GM19372 (cell line): Measurements from ENCODE around the gene UBE2E2.
"Not testable (repeated sequence)": the region's sequence is repeated elsewhere in the genome, so short reads cannot be mapped to it uniquely, and the experiment has no call there.

Experiments
- ATAC-seq: cut with Tn5 transposase; IDR thresholded peaks from one replicate; pipeline ENCODE4 v1.9.1; 2021; ENCODE audit warnings: mild to moderate bottlenecking, low read depth, moderate library complexity; ENCODE audit not compliant: unreplicated experiment

The UBE2E2 gene

DNA sequence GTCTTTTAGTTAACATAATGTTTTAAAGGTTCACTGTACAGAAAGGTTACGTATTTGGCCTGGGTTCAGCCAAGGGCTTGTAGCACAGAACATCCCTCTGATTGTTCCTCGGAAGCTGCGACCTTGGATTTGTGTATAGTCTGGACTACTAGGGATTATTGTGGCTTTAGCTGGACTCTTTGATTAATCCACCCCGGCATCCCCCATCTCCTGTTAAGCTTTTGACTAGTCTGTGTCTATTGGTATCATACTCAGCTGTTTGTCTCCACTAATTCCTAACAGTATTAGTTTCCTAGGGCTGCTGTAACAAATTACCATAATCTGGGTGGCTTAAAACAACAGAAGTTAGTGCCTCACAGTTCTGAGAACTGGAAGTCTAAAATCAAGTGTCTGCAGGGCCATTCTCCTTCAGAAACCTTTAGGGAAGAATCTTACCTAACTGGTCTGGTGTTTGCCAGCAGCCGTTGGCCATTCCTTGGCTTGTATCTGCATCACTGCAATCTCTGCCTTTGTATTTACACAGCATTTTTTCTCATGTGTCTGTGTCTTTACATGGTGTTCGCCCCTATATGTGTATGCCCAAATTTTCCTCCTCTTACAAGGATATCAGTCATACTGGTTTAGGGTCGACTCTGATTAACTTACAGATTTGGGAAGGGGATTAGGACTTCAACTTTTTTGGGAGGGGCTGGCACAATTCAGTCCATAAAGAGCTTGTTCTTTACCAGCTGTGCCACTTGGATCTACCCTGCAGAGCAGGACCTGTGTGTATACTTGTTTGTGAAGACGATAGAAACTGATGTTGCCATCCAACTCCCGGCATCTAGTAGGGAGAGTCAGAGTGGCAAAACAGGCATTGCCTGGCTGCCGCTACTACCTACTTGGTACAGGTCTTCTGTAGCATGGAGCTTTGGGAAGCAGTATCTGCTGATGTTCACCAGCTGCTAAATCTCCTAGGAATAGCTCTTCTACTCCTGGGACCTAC lies 117.8 kb downstream of the UBE2E2 start:
- ATAC-seq, result no peak

DNA sequence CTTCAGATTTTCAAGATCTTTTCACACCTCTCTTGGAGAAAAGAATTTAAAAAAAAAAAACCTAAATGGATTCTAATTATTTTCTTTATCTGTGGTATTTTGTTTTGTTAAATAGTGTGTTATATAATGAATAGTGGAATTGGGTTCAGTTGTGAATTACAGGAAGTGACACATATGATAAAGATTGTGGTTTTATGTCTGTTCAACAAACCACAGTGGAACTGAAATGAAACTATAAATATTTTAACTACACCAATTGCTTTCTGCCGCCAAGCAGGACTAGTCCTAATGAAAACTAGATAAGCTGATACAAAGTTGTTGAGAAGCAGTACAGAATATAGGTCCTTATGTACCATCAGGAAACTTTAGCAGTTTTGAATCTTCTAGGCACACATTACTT lies 121.6 kb downstream of the UBE2E2 start:
- ATAC-seq, result peak; percentile 70

DNA sequence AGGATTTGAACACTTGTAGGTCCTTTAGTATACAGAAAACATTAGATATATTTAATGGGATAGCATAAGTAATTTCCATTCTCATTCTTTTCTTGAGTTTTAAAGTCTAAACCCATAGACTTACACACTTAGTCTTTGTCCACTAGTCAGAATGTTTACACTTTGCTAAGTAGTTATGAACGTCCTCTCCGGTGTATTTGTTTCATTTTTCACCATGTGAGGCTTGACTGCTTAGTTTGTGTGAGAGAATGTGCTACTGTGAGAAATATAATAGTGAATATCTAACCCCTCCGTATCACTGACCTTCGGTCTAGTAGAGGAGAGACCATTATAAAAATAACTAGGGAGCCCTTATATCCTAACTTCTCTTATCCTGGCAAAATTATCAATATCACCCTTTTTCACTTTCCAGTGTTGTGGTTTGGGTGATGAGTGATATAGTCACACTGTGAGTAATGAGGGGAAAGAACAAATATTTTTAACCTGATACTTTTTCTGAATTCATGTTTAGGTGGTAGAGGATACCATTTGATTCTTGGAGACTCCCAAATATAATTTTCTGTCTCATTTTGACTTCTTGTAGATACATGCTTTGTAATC lies 122.4 kb downstream of the UBE2E2 start:
- ATAC-seq, result no peak

- no peak for ATAC-seq
These were observed 126.5 kb downstream of the UBE2E2 start for GRCh38 chr3:23329471-23330105.

- no peak for ATAC-seq
These were observed 127.4 kb downstream of the UBE2E2 start for GRCh38 chr3:23330568-23330967.

GRCh38 chr3:23331141-23331935 lies 128.2 kb downstream of the UBE2E2 start:
- ATAC-seq, result no peak

DNA sequence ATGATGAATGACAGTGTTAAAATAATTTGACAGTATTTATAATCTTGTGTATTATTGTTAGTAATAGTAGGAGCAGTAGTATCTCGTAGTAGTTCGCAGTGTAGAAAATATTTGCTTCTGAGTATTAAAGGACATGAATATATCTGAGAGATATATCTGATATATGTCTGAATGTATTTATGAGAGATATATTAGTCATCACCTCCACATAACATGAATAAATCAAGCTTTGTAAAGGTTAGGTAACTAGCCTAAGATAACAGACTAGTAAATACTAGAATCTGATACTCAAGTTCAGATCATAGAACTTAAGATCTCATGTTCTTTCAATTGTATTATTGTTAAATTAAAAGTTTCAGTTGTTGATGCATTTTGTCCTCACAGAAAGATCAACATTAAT lies 130.5 kb downstream of the UBE2E2 start:
- ATAC-seq, result no peak

- ATAC-seq, result not testable (repeated sequence)
These were observed 133.7 kb downstream of the UBE2E2 start for GRCh38 chr3:23336853-23337252.

- ATAC-seq, result peak; percentile 80
These were observed 138.2 kb downstream of the UBE2E2 start for GRCh38 chr3:23341147-23341838.

GRCh38 chr3:23342343-23342742 lies 139.2 kb downstream of the UBE2E2 start:
- no peak for ATAC-seq

DNA sequence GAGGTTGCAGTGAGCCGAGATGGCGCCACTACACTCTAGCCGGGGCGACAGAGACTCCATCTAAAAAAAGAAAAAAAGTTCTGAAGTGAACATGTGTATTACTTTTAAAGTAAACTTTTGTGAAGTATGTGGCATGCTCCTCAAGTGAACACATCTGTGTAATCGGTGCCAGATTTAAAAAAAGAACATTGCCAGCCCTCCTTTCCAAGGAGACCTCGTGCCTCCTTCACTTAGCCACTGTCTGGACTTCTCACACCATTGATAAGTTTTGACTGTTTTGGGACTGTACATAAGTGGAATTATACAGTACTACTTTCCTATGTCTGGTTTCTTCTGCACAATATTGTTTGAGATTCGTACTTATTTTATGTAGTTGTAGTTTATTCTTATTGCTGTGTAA lies 140.4 kb downstream of the UBE2E2 start:
- no peak for ATAC-seq

- ATAC-seq, result no peak
These were observed 141.8 kb downstream of the UBE2E2 start for GRCh38 chr3:23344886-23345285.

DNA sequence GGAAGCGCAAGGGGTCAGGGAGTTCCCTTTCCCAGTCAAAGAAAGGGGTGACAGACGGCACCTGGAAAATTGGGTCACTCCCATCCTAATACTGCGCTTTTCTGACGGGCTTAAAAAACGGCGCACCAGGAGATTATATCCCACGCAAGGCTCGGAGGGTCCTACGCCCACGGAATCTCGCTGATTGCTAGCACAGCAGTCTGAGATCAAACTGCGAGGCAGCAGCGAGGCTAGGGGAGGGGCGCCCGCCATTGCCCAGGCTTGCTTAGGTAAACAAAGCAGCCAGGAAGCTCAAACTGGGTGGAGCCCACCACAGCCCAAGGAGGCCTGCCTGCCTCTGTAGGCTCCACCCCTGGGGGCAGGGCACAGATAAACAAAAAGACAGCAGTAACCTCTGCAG lies 146.3 kb downstream of the UBE2E2 start:
- not testable (repeated sequence) for ATAC-seq

DNA sequence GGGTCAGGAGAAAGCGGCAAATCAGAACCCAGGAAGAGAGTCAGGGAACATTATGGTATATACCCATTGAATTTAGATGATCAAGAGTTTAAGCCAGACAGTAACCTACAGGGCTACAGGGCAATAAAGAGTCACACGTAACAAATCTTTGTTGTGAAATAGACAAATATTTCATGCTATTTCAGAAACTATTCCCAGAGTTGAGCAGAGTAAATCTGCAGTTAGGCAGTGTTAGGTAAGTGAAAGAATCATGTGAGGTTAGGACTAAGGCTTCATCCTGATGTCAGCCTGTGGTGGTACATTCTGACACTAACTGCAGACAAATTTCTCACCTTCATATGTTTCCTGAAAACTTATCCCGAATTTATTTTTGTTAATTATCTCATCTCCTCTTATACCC lies 153.0 kb downstream of the UBE2E2 start:
- ATAC-seq, result no peak

DNA sequence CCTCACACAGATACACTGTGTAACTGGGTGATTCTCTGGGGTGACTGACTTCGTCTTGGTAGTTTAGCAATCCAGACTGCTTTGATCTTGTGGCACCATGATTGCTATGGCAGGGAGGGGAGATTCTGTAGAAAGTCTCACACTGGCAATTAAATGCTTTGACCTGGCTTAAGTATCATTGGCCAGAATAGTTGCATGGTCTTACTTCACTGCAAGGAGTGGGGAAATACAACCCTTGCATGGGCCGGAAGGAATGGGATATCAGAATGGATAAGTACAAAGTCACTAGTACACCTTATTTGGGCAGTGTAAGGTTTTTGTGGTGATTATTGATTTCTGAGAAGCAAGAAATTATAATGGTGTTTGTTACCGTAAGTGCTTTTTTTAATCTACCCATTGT lies 153.8 kb downstream of the UBE2E2 start:
- no peak for ATAC-seq

GRCh38 chr3:23359116-23359515 lies 156.0 kb downstream of the UBE2E2 start:
- ATAC-seq, result no peak

DNA sequence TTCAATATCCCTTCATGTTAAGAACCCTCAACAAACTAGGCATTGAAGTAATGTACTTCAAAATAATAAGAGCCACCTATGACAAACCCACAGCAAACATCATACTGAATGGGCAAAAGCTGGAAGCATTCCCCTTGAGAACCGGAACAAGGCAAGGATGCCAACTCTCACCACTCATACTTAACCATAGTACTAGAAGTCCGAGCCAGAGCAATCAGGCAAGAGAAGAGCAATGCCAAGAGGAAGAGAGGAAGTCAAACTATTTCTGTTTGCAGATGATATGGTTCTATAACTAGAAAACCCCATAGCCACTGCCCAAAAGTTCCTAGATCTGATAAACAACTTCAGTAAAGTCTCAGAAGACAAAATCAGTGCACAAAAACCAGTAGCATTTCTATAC lies 161.9 kb downstream of the UBE2E2 start:
- ATAC-seq, result no peak

- ATAC-seq, result no peak
These were observed 165.6 kb downstream of the UBE2E2 start for GRCh38 chr3:23368731-23369130.

DNA sequence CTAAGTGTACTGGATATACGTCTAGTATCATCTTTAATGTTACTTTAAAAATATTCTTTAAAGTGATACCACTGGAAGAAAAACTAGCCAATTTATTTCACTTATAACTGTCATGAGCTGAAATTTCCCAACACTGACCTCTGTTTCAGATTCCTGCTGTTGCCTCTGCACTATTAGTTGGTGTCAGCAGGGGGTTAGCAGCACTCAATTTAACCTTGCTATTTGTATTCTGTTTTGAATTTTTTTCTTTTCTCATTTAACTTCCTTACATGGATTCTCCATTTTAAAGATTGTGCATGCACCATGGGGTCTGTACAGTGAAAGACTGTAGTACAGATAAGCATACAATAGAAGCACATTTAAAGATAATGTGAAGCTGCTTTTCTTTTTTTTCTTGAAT lies 169.2 kb downstream of the UBE2E2 start:
- no peak for ATAC-seq
